ENCODE data around the gene CTNNBL1. TPM values are rescaled to one million over a fixed set of nuclear protein-coding genes. Genes with fewer than 3 reads are reported as not detected.

Gene CTNNBL1
- total RNA-seq, 2 donors from 2014 or later, result 68.6 to 68.7 TPM

DNA sequence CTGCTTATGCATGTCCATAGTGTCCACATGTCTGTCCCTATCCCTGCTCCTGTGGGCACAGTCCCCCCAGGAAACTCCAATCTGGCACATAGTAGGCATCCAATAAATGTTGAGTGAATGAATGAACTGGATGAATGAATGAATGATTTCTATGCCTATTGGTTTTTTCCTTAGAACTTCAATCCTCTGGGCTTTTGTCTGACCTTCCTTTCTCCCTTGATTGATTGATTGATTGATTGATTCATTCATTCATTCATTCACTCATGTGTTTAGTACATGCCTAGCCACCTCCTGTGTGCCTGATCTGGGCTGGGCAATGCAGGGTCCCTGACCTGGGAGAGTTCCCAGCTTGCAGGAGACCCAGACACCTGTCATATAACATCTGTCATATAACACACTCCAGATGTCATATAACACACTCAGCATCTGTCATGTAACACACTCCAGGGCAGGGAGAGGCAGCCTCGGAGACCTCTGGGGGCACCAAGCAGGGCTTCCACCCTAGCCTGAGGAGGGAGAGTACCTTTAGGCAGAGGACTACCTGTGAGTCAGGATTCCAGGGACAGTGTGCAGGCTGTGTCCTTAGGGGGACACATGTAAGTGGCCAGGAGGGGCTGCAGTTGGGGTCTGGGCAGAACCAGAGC is 227.0 kb downstream of the CTNNBL1 start:
- Histone ChIP-seq H3K27me3 (ENCODE audit: control insufficient read depth, insufficient read depth, low read length, poor library complexity, severe bottlenecking) (no peaks in the 10 kb centered on the region), H3K27ac (ENCODE audit: low read depth, low read length) (no peak overlapping the region), H3K4me1 (ENCODE audit: control insufficient read depth, insufficient read depth, low read length) (no peaks in the 10 kb centered on the region), H3K9ac (ENCODE audit: extremely low read depth, low read length, poor library complexity, severe bottlenecking) (no peak overlapping the region), H3K4me3 (ENCODE audit: low read length) (no peak overlapping the region), H3K36me3 (ENCODE audit: control insufficient read depth, insufficient read depth, low read length) (no peaks in the 10 kb centered on the region), H3K9me3 (ENCODE audit: control insufficient read depth, low read length) (no peaks in the 10 kb centered on the region)
- no peak overlapping the region for H3K27ac Mint-ChIP-seq
- WGBS, 2 experiments (ENCODE audit: insufficient coverage in 1 of 2, insufficient read length in 1 of 2), result 95 to 100% methylated on average over 1 of the region's 1 CpG
- no peak for TF ChIP-seq CTCF (conservative IDR thresholded peaks at IDR 0.05)
- H3K36me3 Mint-ChIP-seq (ENCODE audit: low read depth), result no peaks in the 10 kb centered on the region
- peaks cover 7% of the 10 kb centered on the region for H3K27me3 Mint-ChIP-seq (ENCODE audit: insufficient read depth)
- H3K4me3 Mint-ChIP-seq, result no peak overlapping the region
- H3K4me1 Mint-ChIP-seq, result peaks cover 18% of the 10 kb centered on the region
- no peaks in the 10 kb centered on the region for H3K9me3 Mint-ChIP-seq
- no peak for DNase-seq

- 87 to 100% methylated on average over 1 to 4 of the region's 6 CpGs for WGBS, 2 experiments (ENCODE audit: insufficient coverage in 1 of 2, insufficient read length in 1 of 2)
- TF ChIP-seq CTCF (conservative IDR thresholded peaks at IDR 0.05), result no peak
- H3K27ac Mint-ChIP-seq, result no peak overlapping the region
Observed at GRCh38 chr20:37921341-37921929, 227.6 kb downstream of the CTNNBL1 start.

More at GRCh38 chr20:37921341-37921929, 227.6 kb downstream of the CTNNBL1 start:
- Histone ChIP-seq H3K27me3 (ENCODE audit: control insufficient read depth, insufficient read depth, low read length, poor library complexity, severe bottlenecking) (no peaks in the 10 kb centered on the region), H3K9ac (ENCODE audit: extremely low read depth, low read length, poor library complexity, severe bottlenecking) (no peak overlapping the region), H3K36me3 (ENCODE audit: control insufficient read depth, insufficient read depth, low read length) (no peaks in the 10 kb centered on the region), H3K9me3 (ENCODE audit: control insufficient read depth, low read length) (no peaks in the 10 kb centered on the region), H3K4me3 (ENCODE audit: low read length) (no peak overlapping the region), H3K27ac (ENCODE audit: low read depth, low read length) (no peak overlapping the region), H3K4me1 (ENCODE audit: control insufficient read depth, insufficient read depth, low read length) (no peaks in the 10 kb centered on the region)
- H3K4me3 Mint-ChIP-seq, result no peak overlapping the region
- no peaks in the 10 kb centered on the region for H3K36me3 Mint-ChIP-seq (ENCODE audit: low read depth)
- H3K27me3 Mint-ChIP-seq (ENCODE audit: insufficient read depth), result peaks cover 7% of the 10 kb centered on the region
- H3K9me3 Mint-ChIP-seq, result no peaks in the 10 kb centered on the region
- H3K4me1 Mint-ChIP-seq, result peaks cover 13% of the 10 kb centered on the region
- DNase-seq, result no peak

Other genes with a start within 250 kb of the CTNNBL1 start
- 10 to 100 TPM; 16.8 to 27.3 TPM for gene NNAT, start 172.8 kb upstream of the CTNNBL1 start, total RNA-seq
- 10 to 100 TPM; 32.5 to 56.5 TPM for gene BLCAP, start 166.2 kb upstream of the CTNNBL1 start, total RNA-seq
- 1 to 10 TPM; 1.4 to 2.9 TPM for gene VSTM2L, start 209.1 kb downstream of the CTNNBL1 start, total RNA-seq

All from endodermal cell (in vitro differentiated cells).